Vagina (tissue), 2 donors: ENCODE results near the gene PDZD4. TPM values are rescaled to one million over a fixed set of nuclear protein-coding genes. Genes with fewer than 3 reads are reported as not detected.

Experiments used
- DNase-seq, 2 donors: peaks; one replicate each; pipeline ENCODE4 v3.0.0-alpha.2; 2017; ENCODE audit errors: extremely low spot score in 2 of 2
- H3K27ac ChIP-seq: fragments of 200-600 bp; sonication (generic); one replicate; pipeline ENCODE4 v1.5.1; 2019
- H3K27me3 ChIP-seq: fragments of 200-600 bp; sonication (generic); one replicate; pipeline ENCODE4 v1.5.1; 2019
- H3K36me3 ChIP-seq, 2 donors: fragments of 200-600 bp; sonication (generic); one replicate each; pipeline ENCODE4 v1.5.1; 2017 to 2019
- H3K4me1 ChIP-seq: fragments of 200-600 bp; sonication (generic); one replicate; pipeline ENCODE4 v1.5.1; 2019
- H3K4me3 ChIP-seq, 2 donors: fragments of 200-600 bp; sonication (generic); 1 replicate in 1 of 2; 2 replicates in 1 of 2; pipeline ENCODE4 v1.5.1; 2016 to 2019
- H3K9me3 ChIP-seq: fragments of 200-600 bp; sonication (generic); one replicate; pipeline ENCODE4 v1.5.1; 2019
- CTCF ChIP-seq, 3 experiments: fragments of 450-650 bp in 2 of 3; fragments of 200-600 bp in 1 of 3; sonication (generic) in 1 of 3; IDR thresholded peaks; one replicate each; pipeline ENCODE4 v1.5.1; 2017 to 2019; ENCODE audit warnings: antibody characterized with exemption in 3 of 3, mild to moderate bottlenecking in 2 of 3, moderate library complexity in 2 of 3
- POLR2A ChIP-seq, 2 donors: fragments of 450-650 bp; IDR thresholded peaks; one replicate each; pipeline ENCODE4 v1.6.1; 2017; ENCODE audit warnings: antibody characterized with exemption in 2 of 2, mild to moderate bottlenecking in 2 of 2, moderate library complexity in 2 of 2
- POLR2AphosphoS5 ChIP-seq, 2 donors: sonication (generic); formaldehyde crosslinking; IDR thresholded peaks; one replicate each; pipeline ENCODE4 v1.9.0; 2017; ENCODE audit warnings: antibody characterized with exemption in 2 of 2, mild to moderate bottlenecking in 2 of 2, low read depth in 1 of 2; ENCODE audit not compliant: insufficient read depth in 1 of 2
- intact Hi-C: fragments of 100-400 bp; cut with DNase I; formaldehyde crosslinking; loops from one replicate; pipeline ENCODE4 v1.15.1; 2023
- total RNA-seq: library from RNA; depleted of rRNA; stranded (reverse); fragments of >200 nt; gene quantifications from one replicate; pipeline ENCODE4 v1.2.3, GENCODE V29; 2016

The PDZD4 gene
- total RNA-seq, 1 donor from 2014 or later: 10.3 TPM

- no peak for DNase-seq
- Histone ChIP-seq H3K27me3 (no peaks in the 10 kb centered on the region), H3K9me3 (no peaks in the 10 kb centered on the region), H3K4me1 (peaks cover 30% of the 10 kb centered on the region), H3K36me3 (peaks cover 0 to 12% of the 10 kb centered on the region in 2 donors), H3K27ac (no peak overlapping the region), H3K4me3 (no peak overlapping the region)
- intact Hi-C loops: loop anchor here (10.0 kb wide), 1 partner anchor 135 kb away; the partner anchor contains the start of gene ARHGAP4
- TF ChIP-seq CTCF (IDR thresholded peaks at IDR 0.05): no peak
- no peak for TF ChIP-seq POLR2AphosphoS5 (IDR thresholded peaks at IDR 0.05; ENCODE audit: insufficient read depth in 1 of 2, low read depth in 1 of 2)
- no peak for TF ChIP-seq POLR2A (IDR thresholded peaks at IDR 0.05)
These were observed 40.7 kb downstream of the PDZD4 start for GRCh38 chrX:153789654-153790053.

GRCh38 chrX:153786669-153787068 is 43.7 kb downstream of the PDZD4 start:
- TF ChIP-seq POLR2AphosphoS5 (IDR thresholded peaks at IDR 0.05; ENCODE audit: insufficient read depth in 1 of 2, low read depth in 1 of 2) (no peak), CTCF (IDR thresholded peaks at IDR 0.05) (no peak), POLR2A (IDR thresholded peaks at IDR 0.05) (no peak)
- H3K4me1 ChIP-seq: peaks cover 17% of the 10 kb centered on the region
- no peaks in the 10 kb centered on the region for H3K27me3 ChIP-seq
- no peak for DNase-seq
- H3K36me3 ChIP-seq: peaks cover 0 to 12% of the 10 kb centered on the region in 2 donors
- intact Hi-C loops: loop anchor here (10.0 kb wide), 1 partner anchor 138 kb away; the partner anchor contains the start of gene ARHGAP4
- H3K27ac ChIP-seq: no peak overlapping the region
- H3K4me3 ChIP-seq: no peak overlapping the region
- no peaks in the 10 kb centered on the region for H3K9me3 ChIP-seq

- intact Hi-C loops: loop anchor here (10.0 kb wide), 1 partner anchor 140 kb away; the partner anchor contains the start of gene ARHGAP4
- H3K36me3 ChIP-seq: peaks cover 0 to 12% of the 10 kb centered on the region in 2 donors
These were observed 45.9 kb downstream of the PDZD4 start for GRCh38 chrX:153784325-153784967.

GRCh38 chrX:153783378-153784013 is 46.8 kb downstream of the PDZD4 start:
- Histone ChIP-seq H3K27ac (no peak overlapping the region), H3K4me1 (peaks cover 18% of the 10 kb centered on the region), H3K9me3 (no peaks in the 10 kb centered on the region), H3K27me3 (no peaks in the 10 kb centered on the region), H3K4me3 (no peak overlapping the region), H3K36me3 (peaks cover 0 to 12% of the 10 kb centered on the region in 2 donors)
- intact Hi-C loops: loop anchor here (10.0 kb wide), 1 partner anchor 141 kb away; the partner anchor contains the start of gene ARHGAP4
- TF ChIP-seq POLR2A (IDR thresholded peaks at IDR 0.05) (no peak), POLR2AphosphoS5 (IDR thresholded peaks at IDR 0.05; ENCODE audit: insufficient read depth in 1 of 2, low read depth in 1 of 2) (no peak), CTCF (IDR thresholded peaks at IDR 0.05) (no peak)
- DNase-seq: no peak

More at GRCh38 chrX:153784325-153784967, 45.9 kb downstream of the PDZD4 start:
- TF ChIP-seq POLR2A (IDR thresholded peaks at IDR 0.05) (no peak), POLR2AphosphoS5 (IDR thresholded peaks at IDR 0.05; ENCODE audit: insufficient read depth in 1 of 2, low read depth in 1 of 2) (no peak), CTCF (IDR thresholded peaks at IDR 0.05) (no peak)
- no peak overlapping the region for H3K4me3 ChIP-seq
- no peak overlapping the region for H3K27ac ChIP-seq
- no peaks in the 10 kb centered on the region for H3K9me3 ChIP-seq
- DNase-seq: no peak
- peaks cover 18% of the 10 kb centered on the region for H3K4me1 ChIP-seq
- H3K27me3 ChIP-seq: no peaks in the 10 kb centered on the region
